T1000 (cell line): ENCODE data around the gene MICB.
"Not testable (repeated sequence)": the region's sequence is repeated elsewhere in the genome, so short reads cannot be mapped to it uniquely, and the experiment has no call there.

ENCODE experiments used
- DNase-seq: peaks from one replicate; lab custom pipeline; 2025; ENCODE audit warnings: mixed read lengths; lab: John Stamatoyannopoulos, UW

The MICB gene

GRCh38 chr6:31541059-31541657 lies 43.2 kb downstream of the MICB start:
- no peak for DNase-seq

GRCh38 chr6:31541658-31542521 lies 43.9 kb downstream of the MICB start, which contains the start of gene DDX39B:
TSS of gene DDX39B (minus strand) at chr6:31542003. CDS start at chr6:31540532, 1,471 bp downstream.
- DNase-seq: peak; percentile 93

DNA sequence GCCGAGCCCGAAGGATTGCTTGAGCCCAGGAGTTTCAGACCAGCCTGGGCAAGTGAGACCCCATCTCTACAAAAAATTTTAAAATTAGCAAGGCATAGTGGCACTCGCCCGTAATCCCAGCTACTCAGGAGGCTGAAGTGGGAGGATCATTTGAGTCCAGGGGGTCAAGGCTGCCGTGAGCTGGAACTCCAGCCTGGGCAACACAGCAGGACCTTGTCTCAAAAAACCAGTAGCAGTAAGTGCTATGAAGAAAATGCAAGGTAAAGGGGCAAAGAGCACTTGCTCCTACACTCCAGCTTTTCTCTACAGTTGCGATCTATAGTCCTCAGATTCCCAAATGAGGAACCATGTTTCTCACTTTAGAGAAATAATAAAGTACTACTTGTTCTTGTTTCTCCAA lies 45.7 kb downstream of the MICB start:
- DNase-seq: no peak

GRCh38 chr6:31544676-31545075 lies 46.7 kb downstream of the MICB start:
- DNase-seq: no peak

DNA sequence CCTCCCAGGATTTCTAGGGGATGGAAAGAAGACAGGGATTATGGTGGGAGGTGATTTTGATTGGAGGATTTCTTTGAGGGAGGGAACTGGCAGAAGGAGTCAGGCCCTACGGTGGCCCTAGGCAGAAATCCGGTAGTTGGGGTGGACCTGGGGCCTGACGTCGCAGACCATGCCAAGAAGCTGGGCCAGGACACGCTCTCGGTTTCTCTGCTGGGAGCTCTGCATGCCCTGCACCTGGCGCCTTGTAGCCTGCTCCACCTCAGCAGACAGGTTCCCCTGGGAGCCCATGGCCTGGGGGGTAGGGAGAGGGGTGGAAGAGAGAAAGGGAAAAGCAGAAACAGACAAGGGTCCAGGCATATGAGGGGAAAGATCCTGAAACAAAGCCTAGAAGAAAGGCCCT lies 47.3 kb downstream of the MICB start:
- DNase-seq: no peak

GRCh38 chr6:31546339-31546957 lies 48.5 kb downstream of the MICB start, which contains the start of gene ATP6V1G2:
TSS of gene ATP6V1G2 (minus strand) at chr6:31546608. CDS start at chr6:31546559, 49 bp downstream.
- DNase-seq: peak; percentile 84

- DNase-seq: peak; percentile 86
Observed at GRCh38 chr6:31546958-31547726, 49.2 kb downstream of the MICB start, which contains the start of gene NFKBIL1. TSS of gene NFKBIL1 (plus strand) at chr6:31547608. CDS start at chr6:31547695, 87 bp downstream.

DNA sequence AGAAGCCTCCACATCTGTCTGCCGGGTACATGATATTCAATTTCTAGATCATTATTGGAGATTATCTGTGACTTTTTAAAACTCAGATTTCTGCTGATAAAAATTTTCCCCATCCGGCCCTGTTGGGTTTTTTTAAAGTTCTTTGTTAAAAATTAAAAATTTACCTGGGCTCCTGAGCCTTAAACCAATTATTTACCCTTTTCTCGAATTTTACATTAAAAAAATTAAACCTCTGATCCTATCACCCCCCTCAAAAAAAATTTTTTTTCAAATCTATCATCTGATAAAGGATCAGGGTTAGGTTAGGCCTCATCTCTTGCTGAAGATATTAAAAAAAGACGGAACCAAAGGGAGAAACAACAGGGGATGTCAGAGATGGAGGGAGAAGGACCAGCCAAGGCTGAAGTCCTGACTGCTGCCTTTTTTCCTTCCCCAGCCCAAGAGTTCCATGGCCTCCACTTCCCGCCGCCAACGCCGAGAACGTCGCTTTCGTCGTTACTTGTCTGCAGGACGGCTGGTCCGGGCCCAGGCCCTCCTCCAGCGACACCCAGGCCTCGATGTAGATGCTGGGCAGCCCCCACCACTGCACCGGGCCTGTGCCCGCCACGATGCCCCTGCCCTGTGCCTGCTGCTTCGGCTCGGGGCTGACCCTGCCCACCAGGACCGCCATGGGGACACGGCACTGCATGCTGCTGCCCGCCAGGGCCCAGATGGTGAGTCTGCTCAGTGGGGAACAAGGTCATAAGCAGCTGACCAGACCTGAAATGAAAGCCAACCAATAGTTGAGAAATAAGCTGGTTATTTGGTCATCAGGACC lies 50.0 kb downstream of the MICB start:
- no peak for DNase-seq

GRCh38 chr6:31548544-31548873 lies 50.6 kb downstream of the MICB start:
- DNase-seq: no peak

GRCh38 chr6:31551371-31551770 lies 53.4 kb downstream of the MICB start:
- DNase-seq: not testable (repeated sequence)

DNA sequence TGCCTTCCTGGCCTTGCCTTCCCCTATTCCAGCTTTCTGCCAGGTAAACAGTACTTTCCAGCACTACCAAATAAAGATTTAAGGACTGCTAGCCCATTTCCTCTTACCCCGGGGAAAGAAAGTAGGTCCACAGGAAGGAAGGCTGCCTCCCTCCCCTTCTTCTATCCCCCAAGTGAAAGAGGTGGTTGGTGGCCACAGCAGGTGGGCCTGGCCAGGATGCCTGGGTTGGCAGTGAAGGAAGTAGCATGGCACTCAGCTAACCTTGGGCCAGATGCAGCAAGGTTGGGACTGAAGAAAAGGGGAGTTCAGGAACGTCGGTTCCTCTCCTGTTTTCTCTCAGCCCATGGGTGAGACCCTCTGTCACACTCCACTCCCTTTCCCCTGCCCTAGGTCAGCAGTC lies 58.4 kb downstream of the MICB start:
- DNase-seq: no peak

- DNase-seq: no peak
Observed at GRCh38 chr6:31557443-31558317, 59.7 kb downstream of the MICB start.

GRCh38 chr6:31558318-31558625 lies 60.3 kb downstream of the MICB start:
- DNase-seq: no peak

GRCh38 chr6:31558631-31559500 lies 60.9 kb downstream of the MICB start:
- DNase-seq: no peak

DNA sequence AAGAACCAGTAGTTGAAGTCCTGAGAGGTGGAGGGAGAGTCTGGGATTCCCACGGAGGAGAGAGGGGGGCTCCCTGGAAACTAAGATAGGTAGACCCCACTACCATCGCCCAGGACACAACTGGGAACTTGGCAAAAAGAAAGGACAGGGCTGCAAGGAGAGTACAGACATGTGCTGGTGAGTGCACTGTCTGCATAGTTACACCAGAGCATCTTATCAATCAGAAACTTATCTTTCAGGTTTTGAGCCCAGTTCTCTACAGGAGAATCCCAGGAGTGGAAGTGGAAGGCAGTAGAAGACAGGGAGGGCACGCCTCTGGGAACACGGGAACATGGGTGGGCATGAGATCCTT lies 61.6 kb downstream of the MICB start:
- DNase-seq: no peak

GRCh38 chr6:31559958-31560696 lies 62.2 kb downstream of the MICB start:
- peak; percentile 72 for DNase-seq

- no peak for DNase-seq
Observed at GRCh38 chr6:31560697-31561058, 62.7 kb downstream of the MICB start.
